T-cell (primary cell): ENCODE results near the gene GNA15. TPM values are rescaled to one million over a fixed set of nuclear protein-coding genes. Genes with fewer than 3 reads are reported as not detected.

Source experiments
- total RNA-seq, 35 experiments: library from RNA in 6 of 35; stranded (reverse) in 6 of 35; fragments of 120-200 nt in 1 of 35; gene quantifications; one replicate each; pipeline versions ENCODE4 v1.2.1 to v1.2.4 and lab custom pipeline; 2013 to 2026

The GNA15 gene
- total RNA-seq, 5 donors from 2014 or later (not counting 1 experiment from before 2014, with no cell fraction given), result 1.8 to 13.2 (median 2.8) TPM

Other genes starting within 250 kb of the GNA15 start
- gene ZNF57, start 235.1 kb upstream of the GNA15 start, total RNA-seq, result 1 to 10 TPM; 2.7 to 6.0 (median 3.7) TPM
- 1 to 10 TPM; 4.1 to 6.5 (median 4.8) TPM for gene ZNF77, start 191.1 kb upstream of the GNA15 start, total RNA-seq
- gene TLE6, start 158.5 kb upstream of the GNA15 start, total RNA-seq, result under 1 TPM in 3 of 5 donors, not detected in 2; 0.36 to 0.61 (median 0.50) TPM
- gene TLE2, start 106.8 kb upstream of the GNA15 start, total RNA-seq, result 10 to 100 TPM; 16.7 to 29.7 (median 21.5) TPM
- 1,000 to 10,000 TPM in 3 of 5 donors, 100 to 1,000 TPM in 2; 777 to 1,202 (median 1,047) TPM for gene TLE5, start 73.5 kb upstream of the GNA15 start, total RNA-seq
- gene GNA11, start 41.7 kb upstream of the GNA15 start, total RNA-seq, result 1 to 10 TPM; 2.3 to 6.3 (median 4.0) TPM
- gene S1PR4, start 42.7 kb downstream of the GNA15 start, total RNA-seq, result 100 to 1,000 TPM in 3 of 5 donors, 10 to 100 TPM in 2; 77.0 to 345 (median 324) TPM
- gene NCLN, start 49.9 kb downstream of the GNA15 start, total RNA-seq, result 10 to 100 TPM; 47.2 to 69.5 (median 61.0) TPM
- gene CELF5, start 88.6 kb downstream of the GNA15 start, total RNA-seq, result 1 to 10 TPM in 1 of 5 donors, under 1 TPM in 3, not detected in 1; 0.23 to 1.9 (median 0.39) TPM
- gene NFIC, start 230.6 kb downstream of the GNA15 start, total RNA-seq, result 10 to 100 TPM; 27.1 to 41.7 (median 37.2) TPM